ACHN (cell line): ENCODE results near the gene DAGLA.
A peak's percentile ranks its signal among the peaks of the same experiment; 100 is the strongest.

Source experiments
- DNase-seq: peaks from one replicate; pipeline ENCODE4 v3.0.0-alpha.2; 2015
- in situ Hi-C: cut with HindIII; loops from 2 replicates; pipeline ENCODE4 v1.10.0; 2017; ENCODE audit warnings: low sequenced_read_pairs, low pct_ligation_motif_present, low pct_unique_long_range_greater_than_20kb

Gene DAGLA

GRCh38 chr11:61780581-61781162 is 100.5 kb downstream of the DAGLA start:
- DNase-seq: no peak
- in situ Hi-C loops: no loop called here

GRCh38 chr11:61781585-61781984 is 101.4 kb downstream of the DAGLA start:
- in situ Hi-C loops: no loop called here
- no peak for DNase-seq

DNA sequence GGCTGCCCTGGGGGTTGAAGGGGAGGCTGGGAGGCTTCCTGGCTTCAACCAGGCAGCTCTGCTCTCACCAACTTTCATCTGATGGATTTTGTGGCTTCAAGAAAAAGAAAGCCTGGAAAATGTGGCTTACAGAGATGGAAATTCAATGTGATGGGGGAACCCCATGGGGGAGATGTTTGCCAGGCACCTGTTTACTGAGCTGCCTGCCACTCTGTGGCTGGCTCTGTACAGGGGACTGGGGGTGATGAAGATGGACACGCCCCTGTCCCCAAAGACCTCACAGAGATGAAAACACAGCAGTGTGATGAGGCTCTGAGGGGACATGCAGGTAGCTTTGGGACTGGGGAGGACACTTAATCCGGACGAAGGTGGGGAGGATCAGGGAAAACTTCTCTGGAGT is 102.1 kb downstream of the DAGLA start:
- in situ Hi-C loops: no loop called here
- no peak for DNase-seq

DNA sequence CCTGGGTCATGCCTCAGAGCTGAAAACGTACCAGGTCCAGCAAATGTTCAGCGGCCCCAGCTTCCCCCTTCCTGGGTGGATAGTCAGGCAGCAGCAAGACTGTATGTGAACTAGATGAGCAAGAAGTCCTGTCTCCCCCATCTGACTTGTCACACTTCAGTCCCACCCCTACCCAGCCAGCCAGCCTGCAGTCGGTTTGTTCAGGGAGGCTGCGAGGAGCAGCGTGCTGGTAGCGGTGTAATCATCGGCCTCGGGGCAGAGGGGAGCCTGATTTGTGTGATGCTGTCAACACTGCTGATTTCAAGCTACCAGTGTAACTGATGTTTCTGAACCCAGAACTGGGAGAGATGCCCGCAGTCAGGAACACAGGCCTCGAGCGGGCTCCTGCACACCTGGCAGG is 102.7 kb downstream of the DAGLA start:
- in situ Hi-C loops: no loop called here
- DNase-seq: no peak

GRCh38 chr11:61783717-61784505 is 103.7 kb downstream of the DAGLA start:
- DNase-seq: no peak
- in situ Hi-C loops: no loop called here

- in situ Hi-C loops: no loop called here
Observed at GRCh38 chr11:61784506-61784805, 104.3 kb downstream of the DAGLA start.

GRCh38 chr11:61785837-61786402 is 105.7 kb downstream of the DAGLA start:
- in situ Hi-C loops: no loop called here
- DNase-seq: peak; percentile 69

More at GRCh38 chr11:61784506-61784805, 104.3 kb downstream of the DAGLA start:
- DNase-seq: no peak

DNA sequence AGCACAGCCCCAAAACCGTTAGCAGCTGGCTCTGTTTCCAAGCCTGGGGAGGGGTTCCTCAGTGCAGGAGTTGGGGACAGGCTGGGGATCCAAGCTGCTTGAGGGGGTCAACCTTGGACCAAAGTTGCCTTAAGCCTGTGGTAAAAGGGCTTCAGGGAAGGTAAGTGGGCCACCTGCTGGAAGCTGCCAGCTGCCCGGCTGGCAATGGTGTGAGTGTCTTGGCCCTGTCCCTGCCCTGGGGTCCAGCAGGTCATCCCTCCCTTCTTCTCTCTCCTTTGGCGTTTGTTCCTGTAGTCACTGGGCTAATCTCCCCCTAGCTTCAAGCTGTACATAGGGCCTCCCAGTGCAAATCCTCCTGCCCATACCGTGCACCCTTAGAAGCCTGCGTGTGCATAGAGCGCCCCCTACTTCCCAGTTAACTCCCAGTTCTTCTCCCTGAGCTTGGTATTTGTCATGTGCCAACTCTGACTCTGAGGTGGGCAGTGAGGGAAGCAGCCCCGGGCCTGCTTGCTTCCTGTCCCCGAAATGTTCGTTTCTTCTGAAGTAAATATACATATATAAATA is 107.8 kb downstream of the DAGLA start:
- DNase-seq: peak; percentile 70

GRCh38 chr11:61791737-61792309 is 111.6 kb downstream of the DAGLA start:
- in situ Hi-C loops: no loop called here
- DNase-seq: peak; percentile 78

More for the DNA sequence above, 107.8 kb downstream of the DAGLA start:
- in situ Hi-C loops: no loop called here

- peak; percentile 89 for DNase-seq
- in situ Hi-C loops: no loop called here
Observed at GRCh38 chr11:61792310-61793082, 112.3 kb downstream of the DAGLA start, which contains the start of the genes FEN1 and TMEM258. FEN1 (plus strand) TSS chr11:61792911; CDS start chr11:61795362, 2,451 bp downstream. TMEM258 (minus strand) TSS chr11:61792599; CDS start chr11:61792558, 41 bp downstream.

- peak; percentile 15 for DNase-seq
- in situ Hi-C loops: no loop called here
Observed at GRCh38 chr11:61793083-61793828, 113.1 kb downstream of the DAGLA start.

GRCh38 chr11:61793829-61794204 is 113.6 kb downstream of the DAGLA start:
- in situ Hi-C loops: no loop called here

DNA sequence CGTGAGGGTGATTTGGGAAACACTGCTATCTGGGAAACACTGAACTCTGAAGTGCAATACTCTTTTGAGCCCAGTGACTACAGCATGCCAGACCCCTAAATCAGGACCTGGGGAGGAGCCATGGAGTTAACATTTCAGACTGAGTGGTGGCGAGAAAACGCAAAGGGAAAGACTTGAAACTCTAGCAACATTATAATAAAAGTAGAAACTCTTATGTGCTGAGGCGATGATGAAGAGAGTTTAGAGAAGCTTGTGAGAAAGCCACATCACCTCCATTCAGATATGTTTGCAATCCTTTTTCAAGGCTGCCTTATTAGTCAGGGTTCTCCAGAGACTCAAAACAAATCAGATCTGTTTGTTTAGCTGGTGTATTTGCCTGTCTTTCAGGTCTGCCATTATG is 114.4 kb downstream of the DAGLA start:
- no peak for DNase-seq
- in situ Hi-C loops: no loop called here

More at GRCh38 chr11:61793829-61794204, 113.6 kb downstream of the DAGLA start:
- DNase-seq: no peak

DNA sequence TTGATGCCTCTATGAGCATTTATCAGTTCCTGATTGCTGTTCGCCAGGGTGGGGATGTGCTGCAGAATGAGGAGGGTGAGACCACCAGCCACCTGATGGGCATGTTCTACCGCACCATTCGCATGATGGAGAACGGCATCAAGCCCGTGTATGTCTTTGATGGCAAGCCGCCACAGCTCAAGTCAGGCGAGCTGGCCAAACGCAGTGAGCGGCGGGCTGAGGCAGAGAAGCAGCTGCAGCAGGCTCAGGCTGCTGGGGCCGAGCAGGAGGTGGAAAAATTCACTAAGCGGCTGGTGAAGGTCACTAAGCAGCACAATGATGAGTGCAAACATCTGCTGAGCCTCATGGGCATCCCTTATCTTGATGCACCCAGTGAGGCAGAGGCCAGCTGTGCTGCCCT is 115.3 kb downstream of the DAGLA start:
- in situ Hi-C loops: no loop called here
- DNase-seq: no peak

DNA sequence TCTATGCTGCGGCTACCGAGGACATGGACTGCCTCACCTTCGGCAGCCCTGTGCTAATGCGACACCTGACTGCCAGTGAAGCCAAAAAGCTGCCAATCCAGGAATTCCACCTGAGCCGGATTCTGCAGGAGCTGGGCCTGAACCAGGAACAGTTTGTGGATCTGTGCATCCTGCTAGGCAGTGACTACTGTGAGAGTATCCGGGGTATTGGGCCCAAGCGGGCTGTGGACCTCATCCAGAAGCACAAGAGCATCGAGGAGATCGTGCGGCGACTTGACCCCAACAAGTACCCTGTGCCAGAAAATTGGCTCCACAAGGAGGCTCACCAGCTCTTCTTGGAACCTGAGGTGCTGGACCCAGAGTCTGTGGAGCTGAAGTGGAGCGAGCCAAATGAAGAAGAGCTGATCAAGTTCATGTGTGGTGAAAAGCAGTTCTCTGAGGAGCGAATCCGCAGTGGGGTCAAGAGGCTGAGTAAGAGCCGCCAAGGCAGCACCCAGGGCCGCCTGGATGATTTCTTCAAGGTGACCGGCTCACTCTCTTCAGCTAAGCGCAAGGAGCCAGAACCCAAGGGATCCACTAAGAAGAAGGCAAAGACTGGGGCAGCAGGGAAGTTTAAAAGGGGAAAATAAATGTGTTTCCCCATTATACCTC is 115.8 kb downstream of the DAGLA start:
- in situ Hi-C loops: no loop called here
- no peak for DNase-seq
